Activated T-cell treated with anti-CD3 and anti-CD28 coated beads, Interleukin-2, amount 50 U/mL, for 72 hours (primary cell): ENCODE data around the gene SLC14A1. TPM values are rescaled to one million over a fixed set of nuclear protein-coding genes. Genes with fewer than 3 reads are reported as not detected.

Experiments
- ATAC-seq, 2 donors: fragments of 150-1000 bp; cut with Tn5 transposase; replicated peaks in 1 of 2; 2 replicates each; pipeline ENCODE4 v1.10.0; 2021; ENCODE audit warnings: moderate library complexity in 2 of 2, mild to moderate bottlenecking in 1 of 2
- DNase-seq, 2 donors: peaks; one replicate each; pipeline ENCODE4 v3.0.0; 2021 to 2022; ENCODE audit warnings: mixed read lengths in 1 of 2
- H3K27ac Mint-ChIP-seq: one replicate; pipeline ENCODE4 v1.8.0; 2022; ENCODE audit warnings: mild to moderate bottlenecking, moderate library complexity, mixed read lengths
- H3K27me3 Mint-ChIP-seq: one replicate; pipeline ENCODE4 v1.8.0; 2022; ENCODE audit warnings: low read depth, mixed read lengths
- H3K36me3 Mint-ChIP-seq, 2 donors: one replicate each; pipeline ENCODE4 v1.8.0; 2022; ENCODE audit warnings: mixed read lengths in 2 of 2, mild to moderate bottlenecking in 1 of 2; ENCODE audit not compliant: insufficient read depth in 2 of 2
- H3K4me1 Mint-ChIP-seq: one replicate; pipeline ENCODE4 v1.8.0; 2022; ENCODE audit warnings: low read depth, mixed read lengths
- H3K4me3 Mint-ChIP-seq, 2 donors: one replicate each; pipeline ENCODE4 v1.8.0; 2022; ENCODE audit warnings: mild to moderate bottlenecking in 2 of 2, mixed read lengths in 2 of 2, moderate library complexity in 2 of 2
- H3K9me3 Mint-ChIP-seq, 2 donors: one replicate each; pipeline ENCODE4 v1.8.0; 2022; ENCODE audit warnings: mixed read lengths in 2 of 2
- total RNA-seq, 2 donors: library from RNA; stranded (reverse); gene quantifications; one replicate each; pipeline ENCODE4 v1.2.3, GENCODE V29; 2022

The SLC14A1 gene
- total RNA-seq, 2 donors from 2014 or later, result 6.0 to 6.2 TPM

DNA sequence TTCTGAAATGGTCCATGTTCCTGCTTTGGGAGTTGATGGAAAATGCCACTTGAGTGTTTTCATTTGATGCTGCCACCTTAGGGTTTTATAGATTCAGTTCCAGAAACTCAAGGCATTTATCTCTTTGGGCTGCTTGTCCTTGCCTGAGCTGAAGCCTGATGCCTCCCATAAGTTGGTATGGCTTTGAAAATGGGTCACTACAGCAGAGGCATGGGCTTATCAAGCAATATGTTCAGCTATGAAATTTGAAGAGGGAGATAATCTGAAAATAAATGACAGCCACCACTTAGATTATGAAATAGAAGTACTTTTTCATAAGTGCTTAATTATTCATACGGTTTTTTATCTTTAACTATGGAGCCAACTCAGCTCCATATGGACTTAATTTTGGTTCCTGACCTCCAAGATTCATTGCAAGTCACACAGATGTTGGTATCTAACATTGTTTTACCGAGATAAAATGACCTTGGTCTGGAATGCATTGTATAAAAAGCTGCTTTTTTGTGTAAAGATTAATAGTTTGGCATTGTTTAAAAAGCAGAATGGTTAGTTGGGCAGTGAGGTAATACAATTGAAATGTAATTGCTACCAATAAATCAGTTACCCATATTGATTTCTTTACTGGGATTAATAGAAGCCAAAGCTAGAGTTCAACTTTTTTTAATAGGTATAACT is 4.5 kb downstream of the SLC14A1 start:
- H3K4me3 Mint-ChIP-seq, result no peak overlapping the region
- no peak for DNase-seq
- H3K4me1 Mint-ChIP-seq, result peaks cover 7% of the 10 kb centered on the region
- no peak for ATAC-seq
- H3K9me3 Mint-ChIP-seq, result no peaks in the 10 kb centered on the region
- H3K27me3 Mint-ChIP-seq, result peaks cover 4% of the 10 kb centered on the region
- H3K27ac Mint-ChIP-seq, result no peak overlapping the region
- H3K36me3 Mint-ChIP-seq, result no peaks in the 10 kb centered on the region

- Mint-ChIP-seq H3K4me1 (peaks cover 3% of the 10 kb centered on the region), H3K4me3 (no peak overlapping the region), H3K27ac (no peak overlapping the region), H3K36me3 (no peaks in the 10 kb centered on the region), H3K9me3 (no peaks in the 10 kb centered on the region), H3K27me3 (peaks cover 4% of the 10 kb centered on the region)
- ATAC-seq (no peak), DNase-seq (no peak)
Observed at GRCh38 chr18:45730832-45731575, 7.0 kb downstream of the SLC14A1 start.

- Mint-ChIP-seq H3K9me3 (no peaks in the 10 kb centered on the region), H3K4me1 (no peaks in the 10 kb centered on the region), H3K4me3 (no peak overlapping the region), H3K27me3 (peaks cover 4% of the 10 kb centered on the region), H3K27ac (no peak overlapping the region), H3K36me3 (no peaks in the 10 kb centered on the region)
- ATAC-seq, result no peak
- no peak for DNase-seq
Observed at GRCh38 chr18:45731716-45732115, 7.7 kb downstream of the SLC14A1 start.

DNA sequence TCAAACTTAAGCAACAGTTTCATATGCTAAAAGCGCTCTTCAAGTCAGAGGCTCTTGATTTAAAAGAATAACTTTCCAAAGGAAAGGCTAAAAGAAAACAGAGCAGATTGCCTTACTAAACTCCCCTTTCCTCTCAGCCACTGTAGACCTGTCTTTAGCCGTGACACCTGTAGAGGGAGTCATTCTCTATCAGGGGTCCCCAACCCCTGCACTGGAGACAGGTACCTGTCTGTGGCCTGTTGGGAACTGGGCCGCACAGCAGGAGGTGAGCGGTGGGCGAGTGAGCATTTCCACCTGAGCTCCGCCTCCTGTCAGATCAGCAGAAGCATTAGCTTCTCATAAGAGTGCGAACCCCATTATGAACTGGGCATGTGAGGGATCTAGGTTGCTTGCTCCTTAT is 9.6 kb downstream of the SLC14A1 start:
- DNase-seq (no peak), ATAC-seq (no peak)
- no peak overlapping the region for H3K27ac Mint-ChIP-seq
- peaks cover 2% of the 10 kb centered on the region for H3K27me3 Mint-ChIP-seq
- H3K36me3 Mint-ChIP-seq, result no peaks in the 10 kb centered on the region
- H3K4me3 Mint-ChIP-seq, result no peak overlapping the region
- no peaks in the 10 kb centered on the region for H3K9me3 Mint-ChIP-seq
- no peaks in the 10 kb centered on the region for H3K4me1 Mint-ChIP-seq

GRCh38 chr18:45734505-45734904 is 10.5 kb downstream of the SLC14A1 start:
- Mint-ChIP-seq H3K36me3 (no peaks in the 10 kb centered on the region), H3K27me3 (no peaks in the 10 kb centered on the region), H3K4me1 (no peaks in the 10 kb centered on the region), H3K4me3 (no peak overlapping the region), H3K27ac (no peak overlapping the region), H3K9me3 (no peaks in the 10 kb centered on the region)
- DNase-seq (no peak), ATAC-seq (no peak)

GRCh38 chr18:45734944-45735343 is 11.0 kb downstream of the SLC14A1 start:
- Mint-ChIP-seq H3K36me3 (no peaks in the 10 kb centered on the region), H3K27me3 (no peaks in the 10 kb centered on the region), H3K9me3 (no peaks in the 10 kb centered on the region), H3K4me1 (no peaks in the 10 kb centered on the region), H3K4me3 (no peak overlapping the region), H3K27ac (no peak overlapping the region)
- DNase-seq, result no peak
- no peak for ATAC-seq

DNA sequence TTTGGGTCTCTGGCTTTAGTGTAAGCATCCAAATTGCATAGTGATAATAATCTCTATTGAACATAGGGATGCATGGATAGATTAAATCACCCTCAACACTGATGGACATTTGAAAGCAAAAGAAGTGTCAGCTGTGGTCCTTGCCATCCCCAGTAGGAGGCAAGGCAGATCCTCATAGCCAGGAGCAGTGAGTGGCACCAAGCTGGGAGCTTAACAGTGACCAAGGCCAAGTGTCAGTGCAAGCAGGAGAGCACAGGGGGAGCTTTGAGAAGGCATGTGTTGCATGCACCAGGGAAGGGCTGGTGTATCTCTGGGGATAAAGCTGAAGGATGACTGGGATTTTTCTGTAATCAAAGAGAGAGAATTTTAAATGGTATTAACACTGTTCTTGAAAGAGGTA is 14.7 kb downstream of the SLC14A1 start:
- Mint-ChIP-seq H3K4me1 (no peaks in the 10 kb centered on the region), H3K36me3 (no peaks in the 10 kb centered on the region), H3K4me3 (no peak overlapping the region), H3K9me3 (no peaks in the 10 kb centered on the region), H3K27ac (no peak overlapping the region), H3K27me3 (no peaks in the 10 kb centered on the region)
- no peak for ATAC-seq
- DNase-seq, result no peak

GRCh38 chr18:45739268-45739667 is 15.3 kb downstream of the SLC14A1 start:
- Mint-ChIP-seq H3K4me1 (no peaks in the 10 kb centered on the region), H3K36me3 (no peaks in the 10 kb centered on the region), H3K4me3 (no peak overlapping the region), H3K9me3 (no peaks in the 10 kb centered on the region), H3K27ac (no peak overlapping the region), H3K27me3 (no peaks in the 10 kb centered on the region)
- DNase-seq (no peak), ATAC-seq (no peak)

- Mint-ChIP-seq H3K9me3 (no peaks in the 10 kb centered on the region), H3K27ac (no peak overlapping the region), H3K27me3 (no peaks in the 10 kb centered on the region), H3K4me3 (no peak overlapping the region), H3K4me1 (no peaks in the 10 kb centered on the region), H3K36me3 (no peaks in the 10 kb centered on the region)
- ATAC-seq (no peak), DNase-seq (no peak)
Observed at GRCh38 chr18:45739848-45740247, 15.9 kb downstream of the SLC14A1 start.

- Mint-ChIP-seq H3K9me3 (no peaks in the 10 kb centered on the region), H3K4me3 (no peak overlapping the region), H3K27ac (no peak overlapping the region), H3K4me1 (no peaks in the 10 kb centered on the region), H3K27me3 (no peaks in the 10 kb centered on the region), H3K36me3 (no peaks in the 10 kb centered on the region)
- DNase-seq (no peak), ATAC-seq (no peak)
Observed at GRCh38 chr18:45741056-45741455, 17.1 kb downstream of the SLC14A1 start.

DNA sequence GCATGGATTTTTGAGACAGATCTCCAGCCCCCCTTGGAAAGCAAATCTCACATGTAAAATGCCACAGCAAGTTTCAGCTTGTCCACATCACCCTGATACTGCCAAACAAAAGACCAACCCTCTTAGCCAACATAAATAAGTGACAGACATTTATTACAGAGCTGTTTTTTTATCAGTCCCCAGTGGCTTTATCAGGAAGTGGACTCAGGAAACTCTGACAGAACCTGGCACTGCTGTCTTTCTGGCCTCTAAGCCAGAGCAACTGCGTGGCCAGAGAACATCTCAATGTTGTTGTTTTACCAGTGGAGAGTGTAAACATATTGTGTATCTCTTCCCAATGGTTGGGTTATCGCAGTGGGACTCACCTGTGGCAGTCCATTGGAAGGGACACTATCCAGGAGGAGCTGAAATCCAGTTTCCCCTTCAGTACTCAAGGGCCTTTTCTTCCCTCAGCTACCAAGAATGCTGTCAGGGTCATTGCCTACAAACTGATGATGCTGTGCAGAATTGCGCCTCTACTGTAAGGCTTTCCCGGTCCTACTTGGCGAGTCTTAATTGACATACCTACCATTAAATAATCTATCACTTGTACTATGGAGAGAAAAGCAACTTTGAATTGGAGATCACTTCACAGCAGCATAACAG is 22.0 kb downstream of the SLC14A1 start:
- ATAC-seq (no peak), DNase-seq (no peak)
- Mint-ChIP-seq H3K27ac (no peak overlapping the region), H3K4me3 (no peak overlapping the region), H3K27me3 (no peaks in the 10 kb centered on the region), H3K4me1 (no peaks in the 10 kb centered on the region), H3K9me3 (no peaks in the 10 kb centered on the region), H3K36me3 (no peaks in the 10 kb centered on the region)

GRCh38 chr18:45748501-45748900 is 24.5 kb downstream of the SLC14A1 start:
- H3K4me1 Mint-ChIP-seq, result no peaks in the 10 kb centered on the region
- H3K27me3 Mint-ChIP-seq, result no peaks in the 10 kb centered on the region
- no peak for DNase-seq
- H3K4me3 Mint-ChIP-seq, result no peak overlapping the region
- H3K27ac Mint-ChIP-seq, result no peak overlapping the region
- no peaks in the 10 kb centered on the region for H3K9me3 Mint-ChIP-seq
- ATAC-seq, result no peak
- H3K36me3 Mint-ChIP-seq, result no peaks in the 10 kb centered on the region

GRCh38 chr18:45749918-45750689 is 26.1 kb downstream of the SLC14A1 start:
- no peaks in the 10 kb centered on the region for H3K4me1 Mint-ChIP-seq
- ATAC-seq (no peak), DNase-seq (no peak)
- H3K27me3 Mint-ChIP-seq, result peaks cover 16% of the 10 kb centered on the region
- H3K36me3 Mint-ChIP-seq, result no peaks in the 10 kb centered on the region
- H3K27ac Mint-ChIP-seq, result no peak overlapping the region
- peaks cover 0 to under 1% of the 10 kb centered on the region in 2 donors for H3K9me3 Mint-ChIP-seq
- no peak overlapping the region for H3K4me3 Mint-ChIP-seq
